ENCODE data around the gene SLC9A5.

DNA sequence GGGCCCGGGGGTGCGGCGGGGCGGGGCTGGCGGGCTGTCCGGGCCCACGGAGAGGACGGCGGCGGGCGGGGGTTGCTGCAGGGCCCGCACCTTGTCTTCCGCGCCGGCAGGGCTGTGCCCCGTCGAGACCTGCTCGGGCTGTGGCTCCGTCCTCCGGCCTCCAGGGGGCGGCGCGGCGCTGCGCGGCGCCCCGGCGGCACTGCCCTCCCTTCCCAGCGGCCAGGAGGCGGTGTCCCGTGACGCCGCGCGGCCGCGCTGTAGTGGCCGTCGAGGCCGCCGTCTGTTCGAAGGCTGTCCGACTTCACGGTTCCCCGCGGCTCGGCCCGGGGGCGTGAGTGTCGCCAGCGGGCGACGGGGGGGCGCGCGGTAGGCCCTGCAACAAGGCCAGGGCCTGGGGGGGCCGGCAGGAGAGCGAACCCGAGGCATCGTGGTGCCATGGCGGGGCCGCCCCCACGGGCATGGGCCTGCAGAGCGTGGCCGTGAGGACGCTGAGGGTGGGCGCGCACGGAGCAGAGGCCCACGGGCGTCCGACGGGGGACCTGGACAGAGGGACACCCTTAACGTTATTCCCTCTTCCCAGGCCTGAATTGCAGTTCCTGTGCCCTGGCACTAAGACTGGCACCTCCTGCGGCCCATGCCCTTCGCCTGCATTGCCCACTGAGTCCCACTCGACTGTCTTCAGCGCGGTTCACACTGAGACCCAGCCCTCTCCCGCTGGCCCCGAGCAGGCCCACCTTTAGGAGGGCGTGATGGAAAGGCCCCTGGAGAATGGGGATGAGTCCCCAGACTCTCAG, 30.7 kb downstream of the SLC9A5 start, which contains the start of gene PLEKHG4:
- peak in 4 of 5 experiments; percentile 59 to 84 (median 62) for TF ChIP-seq CTCF (IDR thresholded peaks at IDR 0.05)
- TF ChIP-seq EP300 (IDR thresholded peaks at IDR 0.05; ENCODE audit: low read depth): no peak

All from transverse colon (tissue), 3 donors.